ENCODE data around the gene RIPPLY1.

DNA sequence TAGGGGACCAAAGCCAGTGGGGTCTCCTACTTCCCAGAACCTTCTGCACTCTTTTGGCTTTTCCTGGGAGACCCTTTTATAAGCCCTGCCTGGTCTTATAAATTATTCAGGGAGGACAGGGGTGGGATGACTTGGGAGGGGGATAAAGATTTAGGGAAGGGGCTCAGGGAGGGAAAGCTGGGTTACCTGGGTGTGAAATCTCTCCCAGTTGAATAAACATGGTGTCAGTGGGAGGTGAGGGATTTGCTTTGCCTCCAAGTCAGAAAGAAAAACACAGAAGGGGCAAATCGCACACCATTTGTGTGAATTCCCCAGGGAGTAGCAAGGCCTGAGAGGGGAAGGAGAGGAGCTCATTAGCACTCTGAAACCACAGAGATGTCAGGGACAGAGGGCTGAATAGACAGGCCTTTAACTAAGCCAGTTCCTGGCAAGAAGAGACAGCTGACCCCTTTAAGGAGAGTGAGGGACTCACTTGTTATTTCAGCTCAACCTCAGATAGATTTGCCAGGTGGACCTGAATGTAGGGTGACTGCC is at the start of gene RIPPLY1:
- no peak for TF ChIP-seq POLR2AphosphoS5 (IDR thresholded peaks at IDR 0.05; ENCODE audit: borderline replicate concordance, low read depth, low read length)
- TF ChIP-seq EZH2 (IDR thresholded peaks at IDR 0.05): no peak
